BLaER1 treated with 17β-estradiol and CSF1 and Interleukin-3, amounts not matched to agents 10 nM and 100 nM (cell line): ENCODE data around the gene MND1.

ENCODE experiments used
- H3K27ac ChIP-seq, 11 experiments: shearing (Covaris generic); formaldehyde crosslinking; 2 replicates each; pipeline ENCODE4 v1.8.1; 2022
- H3K27me3 ChIP-seq, 11 experiments: shearing (Covaris generic); formaldehyde crosslinking; 2 replicates each; pipeline ENCODE4 v1.8.1; 2022
- H3K36me3 ChIP-seq, 11 experiments: shearing (Covaris generic); formaldehyde crosslinking; 2 replicates each; pipeline ENCODE4 v1.8.1; 2022
- H3K4me1 ChIP-seq, 10 experiments: shearing (Covaris generic); formaldehyde crosslinking; 2 replicates each; pipeline ENCODE4 v1.8.1; 2022
- H3K4me2 ChIP-seq, 11 experiments: shearing (Covaris generic); formaldehyde crosslinking; 2 replicates each; pipeline ENCODE4 v1.8.1; 2022
- H3K4me3 ChIP-seq, 10 experiments: shearing (Covaris generic); formaldehyde crosslinking; 2 replicates each; pipeline ENCODE4 v1.8.1; 2022
- H3K9ac ChIP-seq, 11 experiments: shearing (Covaris generic); formaldehyde crosslinking; 2 replicates each; pipeline ENCODE4 v1.8.1; 2022
- H3K9me3 ChIP-seq, 11 experiments: shearing (Covaris generic); formaldehyde crosslinking; replicated peaks in 1 of 11; 2 replicates each; pipeline ENCODE4 v1.8.1; 2022
- H4K20me1 ChIP-seq, 11 experiments: shearing (Covaris generic); formaldehyde crosslinking; 2 replicates each; pipeline ENCODE4 v1.8.1; 2022
- Cebpa-rat ChIP-seq, 11 experiments: shearing (Covaris generic); IDR thresholded peaks; 2 replicates each; pipeline ENCODE4 v1.8.1; 2022

The MND1 gene

GRCh38 chr4:153324046-153324445 is 20.4 kb upstream of the MND1 start:
- H3K9me3 ChIP-seq, result no peaks in the 10 kb centered on the region
- no peak for TF ChIP-seq Cebpa-rat (IDR thresholded peaks at IDR 0.05)

GRCh38 chr4:153325558-153325957 is 18.9 kb upstream of the MND1 start:
- Histone ChIP-seq H3K27ac (no peak overlapping the region), H3K4me3 (no peak overlapping the region), H4K20me1 (no peaks in the 10 kb centered on the region), H3K9ac (no peak overlapping the region), H3K9me3 (no peaks in the 10 kb centered on the region), H3K27me3 (no peaks in the 10 kb centered on the region), H3K4me2 (no peak overlapping the region), H3K36me3 (peaks cover 0 to 13% (median 0%) of the 10 kb centered on the region in 11 experiments; a peak in 2 of 22 replicates), H3K4me1 (no peaks in the 10 kb centered on the region)
- no peak for TF ChIP-seq Cebpa-rat (IDR thresholded peaks at IDR 0.05)

More at GRCh38 chr4:153324046-153324445, 20.4 kb upstream of the MND1 start:
- H3K27ac ChIP-seq, result no peak overlapping the region
- H3K36me3 ChIP-seq, result peaks cover 0 to 7% (median 0%) of the 10 kb centered on the region in 11 experiments; a peak in 1 of 22 replicates
- no peak overlapping the region for H3K9ac ChIP-seq
- no peaks in the 10 kb centered on the region for H3K4me1 ChIP-seq
- no peaks in the 10 kb centered on the region for H4K20me1 ChIP-seq
- H3K27me3 ChIP-seq, result no peaks in the 10 kb centered on the region
- no peak overlapping the region for H3K4me3 ChIP-seq
- H3K4me2 ChIP-seq, result no peak overlapping the region

DNA sequence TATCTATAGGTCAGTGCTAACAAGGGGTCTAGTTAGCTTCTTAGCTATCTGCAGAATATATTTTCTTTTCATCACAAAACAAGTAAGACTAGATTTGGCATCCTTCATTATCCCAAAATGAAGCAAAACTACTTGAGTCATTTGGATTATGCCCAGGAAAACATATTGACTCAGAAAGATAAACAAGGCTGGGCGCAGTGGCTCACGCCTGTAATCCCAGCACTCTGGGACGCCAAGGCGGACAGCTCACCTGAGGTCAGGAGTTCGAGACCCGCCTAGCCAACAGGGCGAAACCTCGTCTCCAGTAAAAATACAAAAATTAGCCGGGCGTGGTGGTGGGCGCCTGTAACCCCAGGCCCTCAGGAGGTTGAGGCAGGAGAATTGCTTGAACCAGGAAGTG is 18.0 kb upstream of the MND1 start:
- Histone ChIP-seq H3K4me2 (no peak overlapping the region), H3K9ac (no peak overlapping the region), H4K20me1 (no peaks in the 10 kb centered on the region), H3K4me3 (no peak overlapping the region), H3K9me3 (no peaks in the 10 kb centered on the region), H3K36me3 (peaks cover 0 to 13% (median 0%) of the 10 kb centered on the region in 11 experiments; a peak in 2 of 22 replicates), H3K27ac (no peak overlapping the region), H3K4me1 (no peaks in the 10 kb centered on the region), H3K27me3 (no peaks in the 10 kb centered on the region)
- no peak for TF ChIP-seq Cebpa-rat (IDR thresholded peaks at IDR 0.05)

DNA sequence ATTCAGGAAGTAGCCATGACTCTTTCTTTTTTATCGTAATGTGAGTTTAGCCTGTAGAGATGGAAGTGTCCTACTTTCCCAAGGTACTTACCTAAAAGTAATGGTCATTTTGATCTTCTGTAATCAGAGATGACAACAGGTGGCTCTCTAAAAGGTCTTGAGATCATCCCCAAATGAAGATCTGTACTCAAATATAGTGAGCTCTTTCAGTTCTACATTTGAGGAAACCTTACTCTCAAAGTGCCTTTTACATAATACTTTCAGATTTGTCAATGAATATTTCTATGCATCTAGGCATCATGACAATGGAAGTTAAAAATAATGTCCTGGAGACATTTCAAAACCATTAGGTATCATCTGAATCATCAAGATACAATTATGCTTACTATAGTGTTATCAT is 17.2 kb upstream of the MND1 start:
- H3K4me2 ChIP-seq, result no peak overlapping the region

DNA sequence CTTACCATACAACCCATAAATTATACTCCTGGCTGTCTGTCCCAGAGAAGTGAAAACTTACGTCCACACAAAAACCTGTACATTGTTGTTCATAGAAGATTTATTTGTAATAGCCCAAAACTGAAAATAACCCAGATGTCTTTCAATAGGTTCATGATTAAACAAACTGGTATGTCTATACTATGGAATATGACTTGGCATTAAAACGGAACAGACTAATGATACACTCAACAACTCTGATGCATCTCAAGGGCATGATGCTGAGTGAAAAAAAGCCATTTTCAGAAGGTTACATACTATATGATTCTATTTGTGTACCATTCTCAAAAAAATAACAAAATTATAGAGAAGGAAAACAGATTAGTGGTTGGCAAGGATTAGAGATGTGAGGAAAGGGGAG is 11.6 kb upstream of the MND1 start:
- no peaks in the 10 kb centered on the region for H3K27me3 ChIP-seq
- no peaks in the 10 kb centered on the region for H4K20me1 ChIP-seq
- no peak for TF ChIP-seq Cebpa-rat (IDR thresholded peaks at IDR 0.05)
- H3K4me1 ChIP-seq, result 0 out of 20 replicates have a peak, but pooled peaks cover 0 to 3% (median 0%) of the 10 kb centered on the region in 10 experiments
- no peak overlapping the region for H3K27ac ChIP-seq
- no peak overlapping the region for H3K9ac ChIP-seq
- no peak overlapping the region for H3K4me3 ChIP-seq
- H3K9me3 ChIP-seq, result no peaks in the 10 kb centered on the region
- H3K36me3 ChIP-seq, result peaks cover 0 to 23% (median 0%) of the 10 kb centered on the region in 11 experiments; a peak in 6 of 22 replicates
- H3K4me2 ChIP-seq, result no peak overlapping the region

More for the DNA sequence above, 17.2 kb upstream of the MND1 start:
- Histone ChIP-seq H4K20me1 (no peaks in the 10 kb centered on the region), H3K36me3 (peaks cover 0 to 13% (median 0%) of the 10 kb centered on the region in 11 experiments; a peak in 2 of 22 replicates), H3K9me3 (no peaks in the 10 kb centered on the region), H3K27me3 (no peaks in the 10 kb centered on the region), H3K4me3 (no peak overlapping the region), H3K27ac (no peak overlapping the region), H3K9ac (no peak overlapping the region), H3K4me1 (no peaks in the 10 kb centered on the region)
- TF ChIP-seq Cebpa-rat (IDR thresholded peaks at IDR 0.05), result no peak

DNA sequence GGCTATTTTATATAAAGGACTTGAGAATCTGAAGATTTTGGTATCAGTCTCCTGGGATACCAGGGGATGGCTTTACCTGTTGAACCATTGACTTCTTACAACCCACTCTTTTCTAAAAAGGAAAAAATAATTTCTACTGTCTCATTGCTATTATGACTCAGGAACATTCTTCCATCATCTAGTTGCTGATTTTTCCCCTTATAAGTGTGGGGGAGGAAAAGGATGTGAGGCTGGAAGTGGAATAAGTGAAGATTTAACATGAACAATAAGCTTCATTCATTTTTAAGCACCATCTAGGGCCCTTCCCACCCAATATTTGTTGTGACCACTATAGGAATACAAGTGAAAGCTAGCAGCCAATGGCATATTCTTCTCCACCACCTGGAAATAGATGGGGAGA is 10.6 kb upstream of the MND1 start:
- no peaks in the 10 kb centered on the region for H3K9me3 ChIP-seq
- no peak overlapping the region for H3K27ac ChIP-seq
- no peaks in the 10 kb centered on the region for H4K20me1 ChIP-seq
- no peak overlapping the region for H3K9ac ChIP-seq
- no peak for TF ChIP-seq Cebpa-rat (IDR thresholded peaks at IDR 0.05)
- H3K4me2 ChIP-seq, result no peak overlapping the region
- no peaks in the 10 kb centered on the region for H3K27me3 ChIP-seq
- no peak overlapping the region for H3K4me3 ChIP-seq
- peaks cover 0 to 10% (median 0%) of the 10 kb centered on the region in 10 experiments; a peak in 2 of 20 replicates for H3K4me1 ChIP-seq
- H3K36me3 ChIP-seq, result peaks cover 0 to 23% (median 0%) of the 10 kb centered on the region in 11 experiments; a peak in 6 of 22 replicates

DNA sequence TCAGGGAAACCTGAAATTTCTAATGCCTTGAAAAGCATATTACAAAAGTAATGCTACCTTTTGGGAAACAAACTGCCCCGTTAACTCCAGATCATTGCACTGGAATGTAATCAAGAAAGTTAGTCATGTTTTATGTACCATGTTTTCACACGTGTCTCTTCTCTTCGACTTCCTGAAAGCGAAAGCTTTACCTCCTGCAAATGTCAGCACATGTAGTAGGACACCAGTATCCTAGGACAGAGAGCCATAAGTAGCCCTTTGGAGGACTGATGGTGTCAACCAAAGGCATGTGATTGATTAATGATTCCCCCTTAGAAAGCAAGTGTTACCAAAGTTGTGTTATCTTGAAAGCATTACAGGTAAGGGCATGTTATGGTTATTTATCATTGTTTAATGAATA is 8.8 kb upstream of the MND1 start:
- no peak overlapping the region for H3K4me3 ChIP-seq
- H3K27me3 ChIP-seq, result no peaks in the 10 kb centered on the region
- H3K27ac ChIP-seq, result no peak overlapping the region
- 0 out of 22 replicates have a peak, but pooled peaks cover 0 to 5% (median 0%) of the 10 kb centered on the region in 11 experiments for H3K9me3 ChIP-seq
- H3K9ac ChIP-seq, result no peak overlapping the region
- TF ChIP-seq Cebpa-rat (IDR thresholded peaks at IDR 0.05), result no peak
- peaks cover 0 to 22% (median 0%) of the 10 kb centered on the region in 11 experiments; a peak in 7 of 22 replicates for H3K36me3 ChIP-seq
- H3K4me2 ChIP-seq, result no peak overlapping the region
- H3K4me1 ChIP-seq, result peaks cover 0 to 17% (median 11%) of the 10 kb centered on the region in 10 experiments; a peak in 16 of 20 replicates
- H4K20me1 ChIP-seq, result no peaks in the 10 kb centered on the region

DNA sequence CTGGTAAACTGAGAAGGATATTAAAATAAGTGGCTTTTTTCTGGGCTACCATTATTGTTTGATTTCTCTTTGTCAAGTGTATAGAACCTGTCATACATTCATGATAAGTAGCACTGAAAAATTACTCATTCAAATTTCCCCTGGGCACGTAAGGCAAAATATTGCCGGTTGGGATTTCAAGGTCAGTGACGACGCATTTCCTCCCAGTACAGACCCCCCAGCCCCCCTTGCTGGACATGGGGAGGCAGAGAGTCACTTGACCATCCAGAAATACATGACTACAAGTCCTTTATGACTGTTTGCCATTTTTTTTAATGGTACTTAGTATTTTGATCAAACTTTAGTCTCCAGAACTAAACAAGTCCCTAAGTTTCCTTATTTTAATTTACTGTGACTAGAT is 6.8 kb upstream of the MND1 start:
- Histone ChIP-seq H3K9me3 (0 out of 22 replicates have a peak, but pooled peaks cover 0 to 5% (median 0%) of the 10 kb centered on the region in 11 experiments), H3K4me2 (no peak overlapping the region), H4K20me1 (no peaks in the 10 kb centered on the region), H3K27me3 (no peaks in the 10 kb centered on the region), H3K4me3 (no peak overlapping the region), H3K9ac (no peak overlapping the region), H3K27ac (no peak overlapping the region), H3K4me1 (peaks cover 17 to 37% (median 31%) of the 10 kb centered on the region in 10 experiments), H3K36me3 (peaks cover 0 to 22% (median 0%) of the 10 kb centered on the region in 11 experiments; a peak in 7 of 22 replicates)
- no peak for TF ChIP-seq Cebpa-rat (IDR thresholded peaks at IDR 0.05)

GRCh38 chr4:153341575-153342090 is 2.9 kb upstream of the MND1 start:
- no peaks in the 10 kb centered on the region for H3K27me3 ChIP-seq
- peak overlapping the region in 9 of 11 experiments; percentile 3 to 98 (median 93); a peak in 17 of 22 replicates for H3K9ac ChIP-seq
- peak in 5 of 11 experiments; percentile 14 to 40 (median 27); a peak in 2 of 22 replicates for TF ChIP-seq Cebpa-rat (IDR thresholded peaks at IDR 0.05)
- H3K4me3 ChIP-seq, result peak overlapping the region in 3 of 10 experiments; percentile 5 to 21 (median 16); a peak in 4 of 20 replicates
- no peaks in the 10 kb centered on the region for H4K20me1 ChIP-seq
- H3K4me1 ChIP-seq, result peaks cover 42 to 62% (median 51%) of the 10 kb centered on the region in 10 experiments
- peak overlapping the region; percentile 77 to 92 (median 87) for H3K4me2 ChIP-seq
- 0 out of 22 replicates have a peak, but pooled peaks cover 0 to 5% (median 0%) of the 10 kb centered on the region in 11 experiments for H3K9me3 ChIP-seq
- H3K27ac ChIP-seq, result peak overlapping the region in 10 of 11 experiments; percentile 14 to 97 (median 94); a peak in 18 of 22 replicates
- H3K36me3 ChIP-seq, result peaks cover 0 to 5% (median 0%) of the 10 kb centered on the region in 11 experiments; a peak in 1 of 22 replicates
